ENCODE results near the gene SCG5. TPM values are rescaled to one million over a fixed set of nuclear protein-coding genes. Genes with fewer than 3 reads are reported as not detected.

SCG5 gene
- total and polyA plus RNA-seq, 4 donors = 2.9 to 13.4 (median 10.1) TPM

- Histone ChIP-seq H3K4me3 (ENCODE audit: low read depth in 1 of 3, low read length in 3 of 3) (peak overlapping the region in 1 of 3 donors; percentile 5), H3K9me3 (ENCODE audit: control insufficient read depth in 4 of 4, low read length in 3 of 4) (no peaks in the 10 kb centered on the region), H3K9ac (ENCODE audit: low read depth in 1 of 2, low read length in 2 of 2) (no peak overlapping the region), H3K27ac (ENCODE audit: low read depth in 1 of 2, low read length in 2 of 2) (peak overlapping the region; percentile 12 to 73), H3K4me1 (ENCODE audit: control insufficient read depth in 4 of 4, insufficient read depth in 4 of 4, low read length in 3 of 4) (peaks cover 0 to 6% (median 0%) of the 10 kb centered on the region in 4 donors), H3K36me3 (ENCODE audit: control insufficient read depth in 4 of 4, insufficient read depth in 3 of 4, low read depth in 1 of 4, low read length in 3 of 4) (no peaks in the 10 kb centered on the region), H3K27me3 (ENCODE audit: control insufficient read depth in 4 of 4, insufficient read depth in 4 of 4, low read length in 3 of 4) (no peaks in the 10 kb centered on the region)
- DNase-seq (ENCODE audit: low spot score) = no peak
- TF ChIP-seq EGR1 (IDR thresholded peaks at IDR 0.05; ENCODE audit: low read depth in 2 of 2) (no peak), MAX (IDR thresholded peaks at IDR 0.05) (peak; percentile 34), GABPA (IDR thresholded peaks at IDR 0.05 in 1 of 2, conservative IDR thresholded peaks at IDR 0.05 in 1 of 2) (no peak), SP1 (IDR thresholded peaks at IDR 0.05) (peak; percentile 60), RXRA (IDR thresholded peaks at IDR 0.05) (peak in 1 of 2 donors; percentile 42), NR2F2 (IDR thresholded peaks at IDR 0.05) (no peak), RAD21 (IDR thresholded peaks at IDR 0.05) (peak; percentile 46 to 57), CTCF (IDR thresholded peaks at IDR 0.05; ENCODE audit: low read depth, low read length, missing input control) (peak; percentile 41)
- 42% methylated on average over 5 of the region's 5 CpGs for WGBS
Observed at GRCh38 chr15:32657198-32657883, 15.8 kb downstream of the SCG5 start.

GRCh38 chr15:32657941-32658340 lies 16.4 kb downstream of the SCG5 start:
- TF ChIP-seq GABPA (IDR thresholded peaks at IDR 0.05 in 1 of 2, conservative IDR thresholded peaks at IDR 0.05 in 1 of 2) = no peak
- TF ChIP-seq EGR1 (IDR thresholded peaks at IDR 0.05; ENCODE audit: low read depth in 2 of 2) = no peak
- TF ChIP-seq RXRA (IDR thresholded peaks at IDR 0.05) = no peak
- TF ChIP-seq REST (IDR thresholded peaks at IDR 0.05) = no peak
- no peak for TF ChIP-seq ATF3 (IDR thresholded peaks at IDR 0.05)
- no peak for TF ChIP-seq ZBTB33 (IDR thresholded peaks at IDR 0.05)
- no peak for TF ChIP-seq JUND (IDR thresholded peaks at IDR 0.05)
- TF ChIP-seq FOXA2 (IDR thresholded peaks at IDR 0.05) = no peak
- TF ChIP-seq YY1 (IDR thresholded peaks at IDR 0.05) = no peak
- TF ChIP-seq RAD21 (IDR thresholded peaks at IDR 0.05) = no peak
- no peak for TF ChIP-seq TAF1 (conservative IDR thresholded peaks at IDR 0.05)
- no peak for TF ChIP-seq NR2F2 (IDR thresholded peaks at IDR 0.05)
- no peak for TF ChIP-seq MAX (IDR thresholded peaks at IDR 0.05)
- no peaks in the 10 kb centered on the region for H3K36me3 ChIP-seq (ENCODE audit: control insufficient read depth in 4 of 4, insufficient read depth in 3 of 4, low read depth in 1 of 4, low read length in 3 of 4)
- WGBS = 97% methylated on average over 2 of the region's 2 CpGs
- no peaks in the 10 kb centered on the region for H3K9me3 ChIP-seq (ENCODE audit: control insufficient read depth in 4 of 4, low read length in 3 of 4)
- no peak for DNase-seq (ENCODE audit: low spot score)
- no peak overlapping the region for H3K4me3 ChIP-seq (ENCODE audit: low read depth in 1 of 3, low read length in 3 of 3)
- H3K27me3 ChIP-seq (ENCODE audit: control insufficient read depth in 4 of 4, insufficient read depth in 4 of 4, low read length in 3 of 4) = no peaks in the 10 kb centered on the region
- no peak overlapping the region for H3K9ac ChIP-seq (ENCODE audit: low read depth in 1 of 2, low read length in 2 of 2)
- H3K27ac ChIP-seq (ENCODE audit: low read depth in 1 of 2, low read length in 2 of 2) = peak overlapping the region in 1 of 2 donors; percentile 73
- peaks cover 0 to 6% (median 0%) of the 10 kb centered on the region in 4 donors for H3K4me1 ChIP-seq (ENCODE audit: control insufficient read depth in 4 of 4, insufficient read depth in 4 of 4, low read length in 3 of 4)

Measured in liver (tissue), 9 donors.